ENCODE measurements around the gene AMBRA1.
"Not testable (repeated sequence)": the region's sequence is repeated elsewhere in the genome, so short reads cannot be mapped to it uniquely, and the experiment has no call there.

The AMBRA1 gene

GRCh38 chr11:46381819-46382645 lies 211.8 kb downstream of the AMBRA1 start:
- no peak for DNase-seq (ENCODE audit: low read depth)

- no peak for DNase-seq (ENCODE audit: low read depth)
Observed at GRCh38 chr11:46381048-46381818, 212.6 kb downstream of the AMBRA1 start, which contains the start of gene MDK. Gene MDK (plus strand): TSS chr11:46381669. CDS start chr11:46382058, 389 bp downstream.

GRCh38 chr11:46380340-46381047 lies 213.3 kb downstream of the AMBRA1 start:
- no peak for DNase-seq (ENCODE audit: low read depth)

GRCh38 chr11:46379482-46380293 lies 214.1 kb downstream of the AMBRA1 start:
- DNase-seq (ENCODE audit: low read depth) = not testable (repeated sequence)

GRCh38 chr11:46378811-46379481 lies 214.9 kb downstream of the AMBRA1 start:
- no peak for DNase-seq (ENCODE audit: low read depth)

- no peak for DNase-seq (ENCODE audit: low read depth)
Observed at GRCh38 chr11:46378296-46378695, 215.5 kb downstream of the AMBRA1 start.

GRCh38 chr11:46377831-46378230 lies 216.0 kb downstream of the AMBRA1 start:
- no peak for DNase-seq (ENCODE audit: low read depth)

- no peak for DNase-seq (ENCODE audit: low read depth)
Observed at GRCh38 chr11:46377290-46377689, 216.5 kb downstream of the AMBRA1 start.

- no peak for DNase-seq (ENCODE audit: low read depth)
Observed at GRCh38 chr11:46376258-46377050, 217.4 kb downstream of the AMBRA1 start.

GRCh38 chr11:46375392-46376101 lies 218.3 kb downstream of the AMBRA1 start:
- no peak for DNase-seq (ENCODE audit: low read depth)

GRCh38 chr11:46374815-46375214 lies 219.0 kb downstream of the AMBRA1 start:
- no peak for DNase-seq (ENCODE audit: low read depth)

GRCh38 chr11:46373787-46374740 lies 219.8 kb downstream of the AMBRA1 start:
- no peak for DNase-seq (ENCODE audit: low read depth)

GRCh38 chr11:46372501-46372900 lies 221.3 kb downstream of the AMBRA1 start:
- not testable (repeated sequence) for DNase-seq (ENCODE audit: low read depth)

- DNase-seq (ENCODE audit: low read depth) = no peak
Observed at GRCh38 chr11:46372086-46372485, 221.7 kb downstream of the AMBRA1 start.

- not testable (repeated sequence) for DNase-seq (ENCODE audit: low read depth)
Observed at GRCh38 chr11:46371262-46371661, 222.6 kb downstream of the AMBRA1 start.

GRCh38 chr11:46370253-46370652 lies 223.6 kb downstream of the AMBRA1 start:
- no peak for DNase-seq (ENCODE audit: low read depth)

- no peak for DNase-seq (ENCODE audit: low read depth)
Observed at GRCh38 chr11:46369458-46370152, 224.2 kb downstream of the AMBRA1 start.

GRCh38 chr11:46367916-46368267 lies 225.9 kb downstream of the AMBRA1 start:
- no peak for DNase-seq (ENCODE audit: low read depth)

Data from stimulated activated CD8-positive, alpha-beta memory T cell treated with anti-CD3 and anti-CD28 coated beads, Interleukin-12 subunit alpha, Interleukin-12 subunit beta, amount 100 ng/mL, for 1 hour (primary cell).